ENCODE data around the gene CNTNAP2.

The CNTNAP2 gene

GRCh38 chr7:148187471-148187870, 2070.9 kb downstream of the CNTNAP2 start:
- DNase-seq = no peak

GRCh38 chr7:148191391-148192065, 2074.9 kb downstream of the CNTNAP2 start:
- no peak for DNase-seq

- DNase-seq = no peak
Measured at GRCh38 chr7:148192491-148192890, 2075.9 kb downstream of the CNTNAP2 start.

- no peak for DNase-seq
Measured at GRCh38 chr7:148201992-148202391, 2085.4 kb downstream of the CNTNAP2 start.

GRCh38 chr7:148204639-148205304, 2088.2 kb downstream of the CNTNAP2 start:
- no peak for DNase-seq

GRCh38 chr7:148209643-148210190, 2093.1 kb downstream of the CNTNAP2 start:
- DNase-seq = no peak

GRCh38 chr7:148210804-148211325, 2094.3 kb downstream of the CNTNAP2 start:
- DNase-seq = no peak

- DNase-seq = no peak
Measured at GRCh38 chr7:148211740-148212151, 2095.1 kb downstream of the CNTNAP2 start.

- DNase-seq = no peak
Measured at GRCh38 chr7:148212731-148213130, 2096.1 kb downstream of the CNTNAP2 start.

- DNase-seq = no peak
Measured at GRCh38 chr7:148214101-148214500, 2097.5 kb downstream of the CNTNAP2 start.

GRCh38 chr7:148218603-148219002, 2102.0 kb downstream of the CNTNAP2 start:
- DNase-seq = no peak

GRCh38 chr7:148222721-148223120, 2106.1 kb downstream of the CNTNAP2 start:
- DNase-seq = no peak

GRCh38 chr7:148223160-148223559, 2106.6 kb downstream of the CNTNAP2 start:
- no peak for DNase-seq

- DNase-seq = no peak
Measured at GRCh38 chr7:148223738-148224137, 2107.1 kb downstream of the CNTNAP2 start.

- no peak for DNase-seq
Measured at GRCh38 chr7:148230296-148230695, 2113.7 kb downstream of the CNTNAP2 start.

- no peak for DNase-seq
Measured at GRCh38 chr7:148230883-148231282, 2114.3 kb downstream of the CNTNAP2 start.

GRCh38 chr7:148232784-148233183, 2116.2 kb downstream of the CNTNAP2 start:
- DNase-seq = no peak

GRCh38 chr7:148234715-148235114, 2118.1 kb downstream of the CNTNAP2 start:
- DNase-seq = no peak

- no peak for DNase-seq
Measured at GRCh38 chr7:148238761-148239325, 2122.2 kb downstream of the CNTNAP2 start.

GRCh38 chr7:148241700-148242293, 2125.2 kb downstream of the CNTNAP2 start:
- DNase-seq = no peak

GRCh38 chr7:148242294-148242821, 2125.8 kb downstream of the CNTNAP2 start:
- DNase-seq = no peak

- no peak for DNase-seq
Measured at GRCh38 chr7:148245381-148245780, 2128.8 kb downstream of the CNTNAP2 start.

GRCh38 chr7:148253629-148254028, 2137.0 kb downstream of the CNTNAP2 start:
- DNase-seq = no peak
